K562 (cell line): ENCODE measurements around the gene MOG. TPM values are rescaled to one million over a fixed set of nuclear protein-coding genes. Genes with fewer than 3 reads are reported as not detected.

Experiments
- BMI1 ChIP-seq: fragments of 150-350 bp; IDR thresholded peaks from 2 replicates; pipeline ENCODE4 v1.6.1; 2014; ENCODE audit warnings: low read length
- E2F3 ChIP-seq: fragments of 250-450 bp; sonication (Bioruptor Pico); IDR thresholded peaks from 2 replicates; pipeline ENCODE4 v1.4.0; 2020; ENCODE audit warnings: mild to moderate bottlenecking
- E4F1 ChIP-seq: fragments of 250-450 bp; sonication (Bioruptor Pico); IDR thresholded peaks from 2 replicates; pipeline ENCODE4 v1.5.0; 2021; ENCODE audit warnings: mild to moderate bottlenecking, borderline replicate concordance
- GTF3C2 ChIP-seq: IDR thresholded peaks from 3 replicates; pipeline ENCODE4 v1.6.1; 2011; ENCODE audit warnings: borderline replicate concordance, mild to moderate bottlenecking, moderate library complexity; ENCODE audit not compliant: insufficient read length; ENCODE audit errors: extremely low read depth
- HCFC1 ChIP-seq: IDR thresholded peaks from 2 replicates; pipeline ENCODE4 v1.6.1; 2012; ENCODE audit warnings: low read depth, low read length, improper control_type of control experiment
- ILK ChIP-seq: fragments of 450-650 bp; IDR thresholded peaks from 2 replicates; pipeline ENCODE4 v1.6.1; 2016; ENCODE audit warnings: missing genetic modification characterization, low read depth, mild to moderate bottlenecking, missing compliant biosample characterization, moderate library complexity, borderline replicate concordance
- NKRF ChIP-seq: fragments of 450-650 bp; IDR thresholded peaks from 2 replicates; pipeline ENCODE4 v1.6.1; 2016; ENCODE audit warnings: borderline replicate concordance
- SFPQ ChIP-seq: fragments of 200-400 bp; formaldehyde crosslinking; IDR thresholded peaks from 2 replicates; pipeline ENCODE4 v1.6.1; 2017; ENCODE audit warnings: mild to moderate bottlenecking, low read depth, low read length, moderate library complexity
- SRSF7 ChIP-seq: fragments of 200-400 bp; formaldehyde crosslinking; optimal IDR thresholded peaks from 2 replicates; pipeline ENCODE3; 2017; ENCODE audit warnings: mild to moderate bottlenecking, low read depth, low read length
- STAT5B ChIP-seq: fragments of 250-450 bp; sonication (Bioruptor Pico); IDR thresholded peaks from 2 replicates; pipeline ENCODE4 v1.8.0; 2021; ENCODE audit warnings: mild to moderate bottlenecking, inconsistent platforms
- TAL1 ChIP-seq: fragments of 450-650 bp; IDR thresholded peaks from 2 replicates; pipeline ENCODE4 v1.6.1; 2016; ENCODE audit warnings: mild to moderate bottlenecking
- TEAD4 ChIP-seq, 2 experiments: sonication (generic) in 1 of 2; formaldehyde crosslinking in 1 of 2; IDR thresholded peaks; 2 replicates each; pipeline versions ENCODE4 v1.6.1 to v1.8.0; 2012 to 2022; ENCODE audit warnings: borderline replicate concordance in 1 of 2, inconsistent platforms in 1 of 2, low read length in 1 of 2, mild to moderate bottlenecking in 1 of 2, missing genetic modification reagents in 1 of 2
- TFAM ChIP-seq: fragments of 250-450 bp; sonication (Bioruptor Pico); conservative IDR thresholded peaks from 2 replicates; pipeline ENCODE4 v1.5.0; 2021; ENCODE audit warnings: mild to moderate bottlenecking, moderate library complexity
- ZBTB33 ChIP-seq: sonication (generic); formaldehyde crosslinking; IDR thresholded peaks from 2 replicates; pipeline ENCODE4 v1.8.1; 2023; ENCODE audit warnings: mild to moderate bottlenecking, missing genetic modification reagents
- ZNF830 ChIP-seq: fragments of 250-450 bp; sonication (Bioruptor Pico); IDR thresholded peaks from 2 replicates; pipeline ENCODE4 v1.5.0; 2021; ENCODE audit warnings: mild to moderate bottlenecking
- polyA plus RNA-seq, 8 experiments: library from polyadenylated mRNA; depleted of rRNA in 4 of 8; stranded (reverse) in 5 of 8; unstranded in 3 of 8; fragments of >200 nt; fragmentation: Nextera tagmentation in 2 of 8; fragmentation: Illumina TruSeq in 1 of 8; extraction: Ambion mirVana in 2 of 8; extraction: Trizol in 1 of 8; gene quantifications; 2 replicates each; pipeline versions ENCODE4 v1.2.1 to v1.2.3, GENCODE V29; 2011 to 2014; ENCODE audit warnings: inconsistent platforms in 1 of 8, missing spikeins in 1 of 8
- total RNA-seq, 7 experiments: library from RNA; depleted of rRNA in 6 of 7; stranded (reverse); fragments of >200 nt in 6 of 7; fragmentation: Illumina TruSeq in 2 of 7; extraction: Trizol in 2 of 7; gene quantifications; 2 replicates each; pipeline versions ENCODE4 v1.2.1 to v1.2.3, GENCODE V29; 2011 to 2021; ENCODE audit warnings: low replicate concordance in 1 of 7

The MOG gene
- total and polyA plus RNA-seq, 9 of the 15 experiments (the other 6 are each of a cell fraction or from before 2014, with no cell fraction given): not detected

- TF ChIP-seq GTF3C2 (no peak), TEAD4 (IDR thresholded peaks at IDR 0.05; ENCODE audit: low read length) (no peak), TEAD4 (CRISPR knock-in tag; IDR thresholded peaks at IDR 0.05; ENCODE audit: borderline replicate concordance) (no peak), ZBTB33 (CRISPR knock-in tag) (no peak), E2F3 (CRISPR knock-in tag) (no peak), NKRF (peak; percentile 11; the same call in 1 of the 2 replicates), TFAM (CRISPR knock-in tag) (no peak), SRSF7 (no peak), BMI1 (no peak), E4F1 (CRISPR knock-in tag) (no peak), HCFC1 (no peak), TAL1 (no peak), ILK (no peak), STAT5B (CRISPR knock-in tag) (no peak), SFPQ (no peak), ZNF830 (CRISPR knock-in tag) (no peak)
Observed at GRCh38 chr6:29631209-29631810, 25.6 kb upstream of the MOG start (continued).
